Prostate gland (tissue), 2 donors: ENCODE data around the gene PRKACB. TPM values are rescaled to one million over a fixed set of nuclear protein-coding genes. Genes with fewer than 3 reads are reported as not detected.

Source experiments
- DNase-seq: peaks from one replicate; pipeline ENCODE4 v3.0.0-alpha.2; 2019; ENCODE audit warnings: low spot score
- H3K27ac ChIP-seq, 2 donors: fragments of 200-600 bp; sonication (generic); 2 replicates each; pipeline ENCODE4 v1.5.1; 2017 to 2019
- H3K27me3 ChIP-seq: fragments of 200-600 bp; sonication (generic); replicated peaks from 2 replicates; pipeline ENCODE4 v1.5.1; 2019; ENCODE audit not compliant: insufficient read depth
- H3K36me3 ChIP-seq, 2 donors: fragments of 200-600 bp; sonication (generic); 1 replicate in 1 of 2; 2 replicates in 1 of 2; pipeline versions ENCODE4 v1.5.1 to v1.8.1; 2017 to 2019
- H3K4me1 ChIP-seq: fragments of 200-600 bp; sonication (generic); replicated peaks from 2 replicates; pipeline ENCODE4 v1.5.1; 2019
- H3K4me3 ChIP-seq, 2 donors: fragments of 200-600 bp; sonication (generic); 2 replicates each; pipeline ENCODE4 v1.5.1; 2017 to 2019
- H3K9me3 ChIP-seq: fragments of 200-600 bp; sonication (generic); 2 replicates; pipeline ENCODE4 v1.5.1; 2017
- POLR2A ChIP-seq: fragments of 450-650 bp; IDR thresholded peaks from one replicate; pipeline ENCODE4 v1.6.1; 2016; ENCODE audit warnings: antibody characterized with exemption, mild to moderate bottlenecking
- POLR2AphosphoS5 ChIP-seq: sonication (generic); formaldehyde crosslinking; IDR thresholded peaks from one replicate; pipeline ENCODE4 v1.6.1; 2017; ENCODE audit warnings: antibody characterized with exemption
- WGBS: methylation state at CpG from one replicate; pipeline ENCODE4 v1.1.5; 2018; 5-methylcytosine and 5-hydroxymethylcytosine counted together
- intact Hi-C: fragments of 100-400 bp; cut with DNase I; formaldehyde crosslinking; loops from one replicate; pipeline ENCODE4 v1.14.2; 2022
- total RNA-seq, 2 donors: library from RNA; depleted of rRNA; stranded (reverse); fragments of >200 nt; gene quantifications; one replicate each; pipeline ENCODE4 v1.1.0, GENCODE V29; 2016
- TF ChIP-seq, protein P1 (sequence below), 4 experiments: fragments of 200-600 bp in 2 of 4; fragments of 450-650 bp in 2 of 4; sonication (generic) in 2 of 4; IDR thresholded peaks; 1 replicate in 3 of 4; 2 replicates in 1 of 4; pipeline ENCODE4 v1.5.1; 2016 to 2019; ENCODE audit warnings: antibody characterized with exemption in 4 of 4, mild to moderate bottlenecking in 2 of 4, moderate library complexity in 2 of 4

Gene PRKACB
- total RNA-seq, 2 donors from 2014 or later = 24.7 to 29.3 TPM

DNA sequence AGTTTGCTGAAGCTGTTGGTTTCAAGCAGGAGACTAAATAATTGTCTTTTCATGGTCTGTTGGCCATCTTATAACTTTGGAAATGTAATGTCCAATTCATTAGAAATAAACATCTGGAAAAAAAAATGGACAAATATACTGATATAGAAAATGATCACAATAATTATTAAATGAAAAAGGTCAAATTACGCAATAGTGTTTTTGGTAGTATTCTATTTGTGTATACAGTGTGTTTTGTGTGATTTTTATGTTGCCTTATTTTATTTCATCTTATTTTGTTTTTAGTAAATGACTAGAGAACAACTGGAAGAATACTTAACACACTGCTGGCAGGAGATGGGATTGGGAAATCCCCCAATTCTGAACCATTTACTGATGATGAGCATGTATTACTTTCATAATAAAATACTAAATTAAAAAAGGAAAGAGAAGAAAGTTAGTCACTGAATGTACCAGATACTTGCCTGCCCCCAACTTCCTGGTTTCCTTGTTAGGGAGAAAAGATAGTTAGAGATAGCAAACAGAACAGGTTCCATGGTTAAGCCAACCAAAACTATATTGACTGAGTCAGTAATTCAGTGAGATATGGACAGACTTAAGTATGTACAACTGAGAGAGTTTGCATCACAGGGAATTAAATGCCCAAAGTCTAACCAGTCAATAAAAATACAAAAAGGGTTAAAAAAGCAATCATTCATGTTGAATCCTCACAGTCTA lies 133.4 kb downstream of the PRKACB start:
- 100% methylated on average over 1 of the region's 1 CpG for WGBS
- no peak for DNase-seq

DNA sequence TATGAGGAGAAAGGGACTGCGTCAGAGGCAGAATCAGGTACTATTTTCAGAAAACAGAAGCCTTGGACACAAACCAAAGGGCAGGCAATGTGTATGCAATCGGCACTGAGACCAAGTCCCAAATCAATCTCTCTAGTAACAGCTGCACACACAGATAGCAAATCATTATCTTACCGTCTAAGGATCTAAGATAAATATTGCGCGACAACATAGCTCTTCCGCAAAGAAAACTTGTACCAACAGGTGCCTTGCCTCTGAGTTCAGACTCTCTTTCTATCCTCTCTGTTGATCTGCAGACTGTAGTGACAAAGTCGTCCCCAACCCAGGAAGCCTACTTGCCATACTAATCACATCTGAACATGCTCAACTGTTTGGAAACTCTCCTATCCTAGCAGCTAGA lies 134.8 kb downstream of the PRKACB start:
- intact Hi-C loops = no loop called here
- no peaks in the 10 kb centered on the region for H3K4me1 ChIP-seq
- no peaks in the 10 kb centered on the region for H3K27me3 ChIP-seq
- DNase-seq = no peak
- no peaks in the 10 kb centered on the region for H3K36me3 ChIP-seq
- H3K27ac ChIP-seq = no peak overlapping the region
- TF ChIP-seq, protein P1, sequence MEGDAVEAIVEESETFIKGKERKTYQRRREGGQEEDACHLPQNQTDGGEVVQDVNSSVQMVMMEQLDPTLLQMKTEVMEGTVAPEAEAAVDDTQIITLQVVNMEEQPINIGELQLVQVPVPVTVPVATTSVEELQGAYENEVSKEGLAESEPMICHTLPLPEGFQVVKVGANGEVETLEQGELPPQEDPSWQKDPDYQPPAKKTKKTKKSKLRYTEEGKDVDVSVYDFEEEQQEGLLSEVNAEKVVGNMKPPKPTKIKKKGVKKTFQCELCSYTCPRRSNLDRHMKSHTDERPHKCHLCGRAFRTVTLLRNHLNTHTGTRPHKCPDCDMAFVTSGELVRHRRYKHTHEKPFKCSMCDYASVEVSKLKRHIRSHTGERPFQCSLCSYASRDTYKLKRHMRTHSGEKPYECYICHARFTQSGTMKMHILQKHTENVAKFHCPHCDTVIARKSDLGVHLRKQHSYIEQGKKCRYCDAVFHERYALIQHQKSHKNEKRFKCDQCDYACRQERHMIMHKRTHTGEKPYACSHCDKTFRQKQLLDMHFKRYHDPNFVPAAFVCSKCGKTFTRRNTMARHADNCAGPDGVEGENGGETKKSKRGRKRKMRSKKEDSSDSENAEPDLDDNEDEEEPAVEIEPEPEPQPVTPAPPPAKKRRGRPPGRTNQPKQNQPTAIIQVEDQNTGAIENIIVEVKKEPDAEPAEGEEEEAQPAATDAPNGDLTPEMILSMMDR (IDR thresholded peaks at IDR 0.05) = no peak
- no peaks in the 10 kb centered on the region for H3K9me3 ChIP-seq
- 40% methylated on average over 6 of the region's 7 CpGs for WGBS
- H3K4me3 ChIP-seq = no peak overlapping the region

More for the DNA sequence above, 133.4 kb downstream of the PRKACB start:
- no peaks in the 10 kb centered on the region for H3K27me3 ChIP-seq
- no peak overlapping the region for H3K27ac ChIP-seq
- no peaks in the 10 kb centered on the region for H3K4me1 ChIP-seq
- TF ChIP-seq POLR2AphosphoS5 (no peak), POLR2A (no peak)
- TF ChIP-seq, protein P1 (IDR thresholded peaks at IDR 0.05) = no peak
- H3K9me3 ChIP-seq = no peaks in the 10 kb centered on the region
- no peak overlapping the region for H3K4me3 ChIP-seq
- intact Hi-C loops = no loop called here
- H3K36me3 ChIP-seq = no peaks in the 10 kb centered on the region

DNA sequence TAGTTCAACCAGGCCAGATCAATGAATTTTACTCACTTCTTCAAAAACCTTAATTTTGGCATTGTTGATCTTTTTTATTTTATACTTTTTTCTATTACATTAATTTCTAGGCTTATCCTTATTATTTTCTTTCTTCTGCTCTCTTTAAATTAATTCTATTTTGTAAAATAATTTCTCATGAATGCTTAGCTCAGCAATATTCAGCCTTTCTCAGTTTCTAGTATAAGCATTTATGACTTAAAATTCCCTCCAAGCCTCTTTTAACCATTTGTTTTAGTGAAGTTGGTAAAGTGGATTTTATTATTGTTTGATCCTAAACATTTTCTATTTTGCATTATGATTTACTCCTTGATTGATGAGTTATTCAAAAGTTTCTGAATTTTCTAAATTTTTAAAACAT lies 136.8 kb downstream of the PRKACB start:
- TF ChIP-seq, protein P1 (IDR thresholded peaks at IDR 0.05) = no peak
- TF ChIP-seq POLR2A (no peak), POLR2AphosphoS5 (no peak)
- H3K4me3 ChIP-seq = no peak overlapping the region
- DNase-seq = no peak
- no peaks in the 10 kb centered on the region for H3K4me1 ChIP-seq
- no peaks in the 10 kb centered on the region for H3K36me3 ChIP-seq
- H3K27ac ChIP-seq = no peak overlapping the region
- intact Hi-C loops = no loop called here
- no peaks in the 10 kb centered on the region for H3K9me3 ChIP-seq
- no peaks in the 10 kb centered on the region for H3K27me3 ChIP-seq

DNA sequence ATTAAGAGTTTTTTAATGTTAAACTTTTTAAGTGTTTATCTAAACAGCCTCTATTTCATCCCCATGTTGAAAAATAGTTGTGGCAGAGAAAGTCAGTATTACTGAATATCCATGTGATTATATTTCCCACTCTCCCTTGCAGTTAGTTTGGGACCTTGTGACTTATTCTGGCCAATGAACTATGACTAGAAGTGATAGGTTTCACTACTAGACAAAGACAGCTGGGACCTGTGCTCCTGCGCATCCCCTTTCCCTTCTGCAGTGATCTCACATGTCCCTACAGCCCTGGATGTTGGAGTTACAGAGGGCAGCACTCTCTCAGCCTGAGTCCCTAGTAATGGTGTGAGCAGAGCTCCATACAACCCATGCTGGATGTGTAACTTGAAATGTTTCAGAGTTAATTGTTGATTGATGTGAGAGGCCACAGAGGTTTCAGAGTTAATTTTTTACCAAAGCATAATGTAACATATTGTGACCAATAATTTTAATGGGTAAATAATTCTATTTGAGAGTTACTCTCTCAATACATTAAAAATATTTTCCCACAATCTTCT lies 138.8 kb downstream of the PRKACB start:
- DNase-seq = no peak
- H3K27me3 ChIP-seq = no peaks in the 10 kb centered on the region
- no peaks in the 10 kb centered on the region for H3K4me1 ChIP-seq
- intact Hi-C loops = no loop called here
- no peaks in the 10 kb centered on the region for H3K9me3 ChIP-seq
- no peak overlapping the region for H3K27ac ChIP-seq
- H3K4me3 ChIP-seq = no peak overlapping the region
- TF ChIP-seq, protein P1 (IDR thresholded peaks at IDR 0.05) = no peak
- TF ChIP-seq POLR2A = no peak
- TF ChIP-seq POLR2AphosphoS5 = no peak
- 100% methylated on average over 1 of the region's 1 CpG for WGBS
- no peaks in the 10 kb centered on the region for H3K36me3 ChIP-seq

DNA sequence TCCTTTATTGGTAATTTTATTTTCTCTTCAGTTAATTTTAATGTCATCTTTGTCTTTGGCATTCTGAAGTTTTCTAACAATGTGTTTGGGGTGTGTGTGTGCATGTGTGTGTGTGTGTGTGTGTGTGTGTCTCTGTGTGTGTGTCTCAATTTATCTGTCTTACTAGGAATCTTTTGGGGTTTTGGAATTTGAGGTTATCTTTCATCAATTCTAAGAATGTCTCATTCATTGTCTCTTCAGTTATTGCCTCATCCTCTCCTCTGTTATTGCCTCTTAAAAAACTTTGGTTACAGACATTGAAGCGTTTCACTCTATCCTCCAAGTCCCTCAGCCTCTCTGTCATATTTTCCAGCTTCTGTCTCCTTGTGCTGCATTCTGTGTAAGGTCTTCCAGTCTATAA lies 139.3 kb downstream of the PRKACB start:
- 47% methylated on average over 1 of the region's 1 CpG for WGBS
- no peaks in the 10 kb centered on the region for H3K27me3 ChIP-seq
- TF ChIP-seq POLR2A = no peak
- TF ChIP-seq, protein P1 (IDR thresholded peaks at IDR 0.05) = no peak
- no peak for TF ChIP-seq POLR2AphosphoS5
- no peak overlapping the region for H3K4me3 ChIP-seq
- no peaks in the 10 kb centered on the region for H3K4me1 ChIP-seq
- intact Hi-C loops = no loop called here
- H3K27ac ChIP-seq = no peak overlapping the region
- H3K9me3 ChIP-seq = no peaks in the 10 kb centered on the region
- no peaks in the 10 kb centered on the region for H3K36me3 ChIP-seq
- DNase-seq = no peak
